Muscle layer of colon (tissue), 2 donors: ENCODE measurements around the gene ZCCHC24.
A peak's percentile ranks its signal among the peaks of the same experiment; 100 is the strongest.

ENCODE experiments used
- H3K27ac ChIP-seq: one replicate; pipeline ENCODE4 v1.7.0; 2013; ENCODE audit warnings: low read depth, mild to moderate bottlenecking, low read length, moderate library complexity
- H3K27me3 ChIP-seq, 2 donors: one replicate each; pipeline ENCODE4 v1.7.0; 2013; ENCODE audit warnings: low read length in 2 of 2, mild to moderate bottlenecking in 2 of 2; ENCODE audit not compliant: insufficient read depth in 2 of 2, control insufficient read depth in 1 of 2
- H3K36me3 ChIP-seq: one replicate; pipeline ENCODE4 v1.7.0; 2013; ENCODE audit warnings: mild to moderate bottlenecking, low read length; ENCODE audit not compliant: insufficient read depth
- H3K4me1 ChIP-seq: one replicate; pipeline ENCODE4 v1.7.0; 2013; ENCODE audit warnings: mild to moderate bottlenecking, low read length; ENCODE audit not compliant: insufficient read depth
- H3K4me3 ChIP-seq, 2 donors: one replicate each; pipeline ENCODE4 v1.7.0; 2013; ENCODE audit warnings: low read length in 2 of 2, low read depth in 1 of 2, mild to moderate bottlenecking in 1 of 2, moderate library complexity in 1 of 2
- H3K9ac ChIP-seq: one replicate; pipeline ENCODE4 v1.7.0; 2013; ENCODE audit warnings: low read length
- H3K9me3 ChIP-seq: one replicate; pipeline ENCODE4 v1.7.0; 2013; ENCODE audit warnings: mild to moderate bottlenecking, low read length
- donor health status: abdominal sarcoma.
- donor health status: Adenocarcinoma of cecum.

The ZCCHC24 gene

GRCh38 chr10:79397575-79398303 is 47.7 kb downstream of the ZCCHC24 start:
- H3K4me3 ChIP-seq: peak overlapping the region in 1 of 2 donors; percentile 28
- peaks cover 1% of the 10 kb centered on the region for H3K4me1 ChIP-seq
- peak overlapping the region; percentile 6 for H3K9ac ChIP-seq
- H3K27me3 ChIP-seq: no peaks in the 10 kb centered on the region
- peaks cover 24% of the 10 kb centered on the region for H3K36me3 ChIP-seq
- no peaks in the 10 kb centered on the region for H3K9me3 ChIP-seq
- peak overlapping the region; percentile 99 for H3K27ac ChIP-seq

- H3K36me3 ChIP-seq: peaks cover 31% of the 10 kb centered on the region
- H3K4me3 ChIP-seq: no peak overlapping the region
- no peaks in the 10 kb centered on the region for H3K27me3 ChIP-seq
- H3K9me3 ChIP-seq: no peaks in the 10 kb centered on the region
- H3K27ac ChIP-seq: peak overlapping the region; percentile 99
- no peak overlapping the region for H3K9ac ChIP-seq
- H3K4me1 ChIP-seq: peaks cover 8% of the 10 kb centered on the region
Observed at GRCh38 chr10:79397051-79397450, 48.4 kb downstream of the ZCCHC24 start.

- Histone ChIP-seq H3K36me3 (peaks cover 32% of the 10 kb centered on the region), H3K4me1 (peaks cover 14% of the 10 kb centered on the region), H3K27me3 (no peaks in the 10 kb centered on the region), H3K9ac (no peak overlapping the region), H3K4me3 (no peak overlapping the region), H3K9me3 (no peaks in the 10 kb centered on the region), H3K27ac (peak overlapping the region; percentile 99)
Observed at GRCh38 chr10:79396520-79396919, 48.9 kb downstream of the ZCCHC24 start.

GRCh38 chr10:79394664-79395063 is 50.8 kb downstream of the ZCCHC24 start:
- Histone ChIP-seq H3K36me3 (peaks cover 32% of the 10 kb centered on the region), H3K4me3 (no peak overlapping the region), H3K27me3 (no peaks in the 10 kb centered on the region), H3K27ac (no peak overlapping the region), H3K9me3 (no peaks in the 10 kb centered on the region), H3K4me1 (peaks cover 32% of the 10 kb centered on the region), H3K9ac (no peak overlapping the region)

GRCh38 chr10:79393924-79394610 is 51.4 kb downstream of the ZCCHC24 start:
- no peak overlapping the region for H3K9ac ChIP-seq

GRCh38 chr10:79393221-79393923 is 52.1 kb downstream of the ZCCHC24 start:
- Histone ChIP-seq H3K4me1 (peaks cover 43% of the 10 kb centered on the region), H3K9me3 (no peaks in the 10 kb centered on the region), H3K4me3 (no peak overlapping the region), H3K36me3 (peaks cover 37% of the 10 kb centered on the region), H3K27me3 (no peaks in the 10 kb centered on the region), H3K9ac (no peak overlapping the region), H3K27ac (peak overlapping the region; percentile 46)

More at GRCh38 chr10:79393924-79394610, 51.4 kb downstream of the ZCCHC24 start:
- Histone ChIP-seq H3K27me3 (no peaks in the 10 kb centered on the region), H3K9me3 (no peaks in the 10 kb centered on the region), H3K36me3 (peaks cover 32% of the 10 kb centered on the region), H3K4me1 (peaks cover 36% of the 10 kb centered on the region), H3K4me3 (no peak overlapping the region), H3K27ac (no peak overlapping the region)

GRCh38 chr10:79392506-79393176 is 52.8 kb downstream of the ZCCHC24 start:
- Histone ChIP-seq H3K9ac (no peak overlapping the region), H3K27me3 (no peaks in the 10 kb centered on the region), H3K4me3 (no peak overlapping the region), H3K9me3 (no peaks in the 10 kb centered on the region), H3K4me1 (peaks cover 50% of the 10 kb centered on the region), H3K27ac (no peak overlapping the region), H3K36me3 (peaks cover 35% of the 10 kb centered on the region)

GRCh38 chr10:79392020-79392398 is 53.4 kb downstream of the ZCCHC24 start:
- Histone ChIP-seq H3K4me1 (peaks cover 56% of the 10 kb centered on the region), H3K27ac (peak overlapping the region; percentile 83), H3K27me3 (no peaks in the 10 kb centered on the region), H3K4me3 (no peak overlapping the region), H3K9ac (no peak overlapping the region), H3K36me3 (peaks cover 37% of the 10 kb centered on the region), H3K9me3 (no peaks in the 10 kb centered on the region)

- H3K36me3 ChIP-seq: peaks cover 42% of the 10 kb centered on the region
- no peak overlapping the region for H3K9ac ChIP-seq
- peak overlapping the region; percentile 83 for H3K27ac ChIP-seq
- H3K4me1 ChIP-seq: peaks cover 62% of the 10 kb centered on the region
- no peaks in the 10 kb centered on the region for H3K27me3 ChIP-seq
- no peak overlapping the region for H3K4me3 ChIP-seq
- H3K9me3 ChIP-seq: no peaks in the 10 kb centered on the region
Observed at GRCh38 chr10:79391231-79392019, 54.0 kb downstream of the ZCCHC24 start.

GRCh38 chr10:79390551-79391229 is 54.7 kb downstream of the ZCCHC24 start:
- no peak overlapping the region for H3K9ac ChIP-seq
- H3K4me1 ChIP-seq: peaks cover 67% of the 10 kb centered on the region
- peaks cover 49% of the 10 kb centered on the region for H3K36me3 ChIP-seq
- no peaks in the 10 kb centered on the region for H3K27me3 ChIP-seq
- no peaks in the 10 kb centered on the region for H3K9me3 ChIP-seq
- H3K27ac ChIP-seq: peak overlapping the region; percentile 83
- H3K4me3 ChIP-seq: no peak overlapping the region
